HTERT RPE-1 (cell line): Measurements from ENCODE around the gene LDLRAD4.

Source experiments
- in situ Hi-C: fragments of 300-500 bp; cut with MboI; formaldehyde crosslinking; loops from 4 replicates; pipeline ENCODE4 v1.14.3; 2020; ENCODE audit warnings: low sequenced_read_pairs

LDLRAD4 gene

GRCh38 chr18:13380691-13381070, 162.1 kb downstream of the LDLRAD4 start:
- in situ Hi-C loops, result no loop called here

GRCh38 chr18:13381331-13381730, 162.8 kb downstream of the LDLRAD4 start:
- in situ Hi-C loops, result no loop called here

GRCh38 chr18:13381944-13382365, 163.4 kb downstream of the LDLRAD4 start:
- in situ Hi-C loops, result no loop called here

- in situ Hi-C loops, result no loop called here
These were observed 163.9 kb downstream of the LDLRAD4 start for GRCh38 chr18:13382366-13382953.

GRCh38 chr18:13382954-13383827, 164.6 kb downstream of the LDLRAD4 start:
- in situ Hi-C loops, result no loop called here

GRCh38 chr18:13386891-13387801, 168.6 kb downstream of the LDLRAD4 start:
- in situ Hi-C loops, result no loop called here

- in situ Hi-C loops, result no loop called here
These were observed 169.4 kb downstream of the LDLRAD4 start for GRCh38 chr18:13387855-13388548.

GRCh38 chr18:13388586-13389490, 170.3 kb downstream of the LDLRAD4 start:
- in situ Hi-C loops, result no loop called here

- in situ Hi-C loops, result no loop called here
These were observed 171.1 kb downstream of the LDLRAD4 start for GRCh38 chr18:13389491-13390131.

GRCh38 chr18:13390196-13390595, 171.6 kb downstream of the LDLRAD4 start:
- in situ Hi-C loops, result no loop called here

- in situ Hi-C loops, result no loop called here
These were observed 172.2 kb downstream of the LDLRAD4 start for GRCh38 chr18:13390711-13391110.

- in situ Hi-C loops, result no loop called here
These were observed 173.6 kb downstream of the LDLRAD4 start for GRCh38 chr18:13392029-13392750.

GRCh38 chr18:13392899-13393298, 174.3 kb downstream of the LDLRAD4 start:
- in situ Hi-C loops, result no loop called here

GRCh38 chr18:13393338-13393737, 174.8 kb downstream of the LDLRAD4 start:
- in situ Hi-C loops, result no loop called here

- in situ Hi-C loops, result no loop called here
These were observed 176.2 kb downstream of the LDLRAD4 start for GRCh38 chr18:13394801-13395200.

- in situ Hi-C loops, result no loop called here
These were observed 177.0 kb downstream of the LDLRAD4 start for GRCh38 chr18:13395577-13395976.

GRCh38 chr18:13397504-13398163, 179.1 kb downstream of the LDLRAD4 start:
- in situ Hi-C loops, result no loop called here

GRCh38 chr18:13398631-13399030, 180.1 kb downstream of the LDLRAD4 start:
- in situ Hi-C loops, result no loop called here
